Adrenal gland (tissue), 12 donors: ENCODE data around the gene CLDN5. TPM values are rescaled to one million over a fixed set of nuclear protein-coding genes. Genes with fewer than 3 reads are reported as not detected.

Source experiments
- DNase-seq, 7 donors: peaks; one replicate each; pipeline ENCODE4 v3.0.0-alpha.2; 2019 to 2020
- H3K27ac ChIP-seq, 5 donors: fragments of 200-600 bp; sonication (generic) in 4 of 5; 1 replicate in 3 of 5; 2 replicates in 2 of 5; pipeline versions ENCODE4 v1.5.1 to v1.8.0; 2016 to 2020; ENCODE audit warnings: mild to moderate bottlenecking in 1 of 5
- H3K27me3 ChIP-seq: fragments of 200-600 bp; 2 replicates; pipeline ENCODE4 v1.8.0; 2021
- H3K36me3 ChIP-seq, 2 donors: fragments of 200-600 bp; replicated peaks in 1 of 2; 1 replicate in 1 of 2; 2 replicates in 1 of 2; pipeline versions ENCODE4 v1.5.1 to v1.8.0; 2018 to 2022
- H3K4me1 ChIP-seq, 2 donors: fragments of 200-600 bp; replicated peaks in 1 of 2; 1 replicate in 1 of 2; 2 replicates in 1 of 2; pipeline versions ENCODE4 v1.5.1 to v1.8.0; 2018 to 2021
- H3K4me3 ChIP-seq, 4 donors: fragments of 200-600 bp; sonication (generic) in 3 of 4; one replicate each; pipeline ENCODE4 v1.5.1; 2016 to 2018
- H3K9me3 ChIP-seq, 3 donors: fragments of 200-600 bp; sonication (generic) in 1 of 3; replicated peaks in 1 of 3; 1 replicate in 2 of 3; 2 replicates in 1 of 3; pipeline versions ENCODE4 v1.5.1 to v1.8.0; 2016 to 2021
- CTCF ChIP-seq, 6 experiments: fragments of 450-650 bp in 4 of 6; fragments of 200-600 bp in 2 of 6; sonication (generic) in 1 of 6; IDR thresholded peaks; 1 replicate in 5 of 6; 2 replicates in 1 of 6; pipeline versions ENCODE4 v1.5.1 to v1.8.0; 2016 to 2021; ENCODE audit warnings: antibody characterized with exemption in 6 of 6, mild to moderate bottlenecking in 2 of 6, moderate library complexity in 1 of 6
- POLR2A ChIP-seq, 2 donors: fragments of 450-650 bp; IDR thresholded peaks; one replicate each; pipeline ENCODE4 v1.6.1; 2017; ENCODE audit warnings: antibody characterized with exemption in 2 of 2, mild to moderate bottlenecking in 2 of 2, moderate library complexity in 1 of 2
- WGBS, 4 donors: extraction: QIAGEN DNeasy Blood & Tissue Kit in 2 of 4; methylation state at CpG; one replicate each; pipeline versions ENCODE4 v1.1.5 to v1.1.7; 2013 to 2017; 5-methylcytosine and 5-hydroxymethylcytosine counted together
- intact Hi-C, 2 donors: fragments of 100-400 bp; cut with DNase I; formaldehyde crosslinking; loops; one replicate each; pipeline versions ENCODE4 v1.14.1 to v1.15.0; 2022 to 2023
- polyA plus RNA-seq, 3 donors: library from polyadenylated mRNA; stranded (reverse); fragments of 200-250 nt in 2 of 3; fragments of 350-450 nt in 1 of 3; fragmentation: Illumina TruSeq in 1 of 3; extraction: RNeasy Lipid Tissue Mini Kit (QIAGEN cat#74804) in 1 of 3; gene quantifications; one replicate each; pipeline ENCODE4 v1.2.3, GENCODE V29; 2013 to 2014
- total RNA-seq, 9 donors: library from RNA; depleted of rRNA in 4 of 9; stranded (reverse); fragments of >200 nt in 4 of 9; fragments of 120-200 nt in 1 of 9; fragmentation: NEBNext Ultra II Directional in 1 of 9; extraction: Animal tissue kit (Norgen Biotek cat#: 25700) in 1 of 9; gene quantifications; one replicate each; pipeline versions ENCODE4 v1.1.0 to v1.2.4, GENCODE V29; 2013 to 2023
- donor health status: healthy with polysubstance abuse.
- donor health status: Bipolar disorder and iron deficiency.
- donor health status: DM: yes; HTN: yes; CAD: no.
- donor health status: DM: no; HTN: no; CAD: no.
- donor health status: DM: no; HTN: no; CAD: no.
- donor health status: DM: yes; HTN: yes; CAD: no.

CLDN5 gene
- total and polyA plus RNA-seq, 12 donors: 0.40 to 122 (median 31.3) TPM

GRCh38 chr22:19540394-19540793 lies 16.2 kb upstream of the CLDN5 start:
- H3K4me1 ChIP-seq: no peaks in the 10 kb centered on the region
- intact Hi-C loops: no loop called here
- H3K4me3 ChIP-seq: no peak overlapping the region
- H3K36me3 ChIP-seq: no peaks in the 10 kb centered on the region
- no peaks in the 10 kb centered on the region for H3K9me3 ChIP-seq
- DNase-seq: no peak
- TF ChIP-seq CTCF (IDR thresholded peaks at IDR 0.05): no peak
- TF ChIP-seq POLR2A (IDR thresholded peaks at IDR 0.05): no peak
- no peak overlapping the region for H3K27ac ChIP-seq
- no peaks in the 10 kb centered on the region for H3K27me3 ChIP-seq

- H3K36me3 ChIP-seq: no peaks in the 10 kb centered on the region
- TF ChIP-seq POLR2A (IDR thresholded peaks at IDR 0.05): no peak
- no peak for TF ChIP-seq CTCF (IDR thresholded peaks at IDR 0.05)
- 77 to 93% (median 88%) methylated on average over 5 of the region's 5 CpGs for WGBS, 4 donors
- H3K27ac ChIP-seq: no peak overlapping the region
- H3K9me3 ChIP-seq: no peaks in the 10 kb centered on the region
- no peaks in the 10 kb centered on the region for H3K27me3 ChIP-seq
- H3K4me3 ChIP-seq: no peak overlapping the region
- intact Hi-C loops: no loop called here
- DNase-seq: no peak
- H3K4me1 ChIP-seq: no peaks in the 10 kb centered on the region
Measured at GRCh38 chr22:19537941-19538488, 13.8 kb upstream of the CLDN5 start.

- intact Hi-C loops: no loop called here
Measured at GRCh38 chr22:19536564-19536963, 12.4 kb upstream of the CLDN5 start.

GRCh38 chr22:19535001-19535400 lies 10.8 kb upstream of the CLDN5 start:
- 35 to 52% (median 50%) methylated on average over 3 of the region's 3 CpGs for WGBS, 4 donors
- H3K36me3 ChIP-seq: no peaks in the 10 kb centered on the region
- intact Hi-C loops: no loop called here

More at GRCh38 chr22:19536564-19536963, 12.4 kb upstream of the CLDN5 start:
- Histone ChIP-seq H3K27me3 (no peaks in the 10 kb centered on the region), H3K9me3 (no peaks in the 10 kb centered on the region), H3K27ac (no peak overlapping the region), H3K36me3 (no peaks in the 10 kb centered on the region), H3K4me1 (no peaks in the 10 kb centered on the region), H3K4me3 (no peak overlapping the region)
- no peak for DNase-seq
- no peak for TF ChIP-seq POLR2A (IDR thresholded peaks at IDR 0.05)
- TF ChIP-seq CTCF (IDR thresholded peaks at IDR 0.05): no peak
- 82 to 90% (median 85%) methylated on average over 9 of the region's 9 CpGs for WGBS, 4 donors

More at GRCh38 chr22:19535001-19535400, 10.8 kb upstream of the CLDN5 start:
- H3K9me3 ChIP-seq: no peaks in the 10 kb centered on the region
- no peak overlapping the region for H3K27ac ChIP-seq
- TF ChIP-seq CTCF (IDR thresholded peaks at IDR 0.05) (no peak), POLR2A (IDR thresholded peaks at IDR 0.05) (no peak)
- no peak overlapping the region for H3K4me3 ChIP-seq
- H3K27me3 ChIP-seq: no peaks in the 10 kb centered on the region
- no peaks in the 10 kb centered on the region for H3K4me1 ChIP-seq
- no peak for DNase-seq
